Cardiac septum (tissue), 1 donor: ENCODE measurements around the gene DOCK9. TPM values are rescaled to one million over a fixed set of nuclear protein-coding genes. Genes with fewer than 3 reads are reported as not detected.

Experiments used
- total RNA-seq: library from RNA; stranded (reverse); fragmentation: NEBNext Ultra II Directional; extraction: Animal tissue kit (Norgen Biotek cat#: 25700); gene quantifications from one replicate; pipeline ENCODE4 v1.2.1, GENCODE V29; 2021
- donor health status: DM: no; HTN: no; CAD: no.

The DOCK9 gene
- total RNA-seq, 1 donor from 2014 or later: 30.6 TPM

Other genes with a start within 250 kb of the DOCK9 start
- not detected for gene SLC15A1, start 225.4 kb downstream of the DOCK9 start, total RNA-seq
- gene UBAC2, start 222.8 kb upstream of the DOCK9 start, total RNA-seq: 61.2 TPM